NCI-H2107 (cell line): Measurements from ENCODE around the gene SEPTIN8.

Source experiments
- DNase-seq: peaks from one replicate; lab custom pipeline; 2025; lab: John Stamatoyannopoulos, UW

The SEPTIN8 gene

DNA sequence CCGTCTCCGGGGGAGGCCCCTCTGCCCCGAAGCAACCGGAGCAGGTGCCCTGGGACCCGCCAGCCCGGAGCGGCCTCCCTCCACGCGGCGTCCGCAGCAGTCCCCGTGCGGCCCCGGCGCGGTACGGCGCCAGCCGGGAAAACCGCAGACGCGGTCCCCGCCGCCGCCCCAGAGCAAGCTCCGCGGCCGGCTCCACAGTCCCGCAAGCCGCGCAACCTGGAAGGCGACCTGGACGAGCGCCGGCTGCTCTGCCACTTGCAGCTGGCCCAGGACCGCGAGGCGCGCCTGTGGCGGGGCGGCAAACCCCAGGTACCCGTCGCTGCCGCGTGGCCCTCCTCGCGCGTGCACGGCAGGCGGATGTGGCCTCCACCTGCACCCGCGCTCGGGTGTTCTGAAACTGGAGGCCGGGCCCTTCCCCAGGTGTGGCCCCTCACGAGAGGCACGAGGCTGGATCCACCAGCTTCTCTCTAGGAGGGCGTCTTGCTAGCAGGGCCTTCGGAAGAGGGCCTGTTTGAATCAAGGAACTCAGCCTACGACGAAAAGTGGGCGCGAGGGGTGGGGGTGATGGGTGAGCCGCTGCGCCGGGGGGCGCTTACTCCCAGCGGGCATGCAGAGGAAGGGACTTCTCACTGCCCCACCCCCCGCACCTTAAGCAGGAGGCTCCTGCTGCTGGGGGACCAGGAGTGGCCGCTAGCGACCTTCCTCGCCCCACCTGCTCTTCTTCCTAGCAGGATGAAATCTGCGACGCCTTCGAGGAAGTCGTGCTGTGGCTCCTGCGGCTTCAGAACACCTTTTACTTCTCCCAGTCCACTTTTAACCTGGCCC lies 29.2 kb downstream of the SEPTIN8 start:
- no peak for DNase-seq

DNA sequence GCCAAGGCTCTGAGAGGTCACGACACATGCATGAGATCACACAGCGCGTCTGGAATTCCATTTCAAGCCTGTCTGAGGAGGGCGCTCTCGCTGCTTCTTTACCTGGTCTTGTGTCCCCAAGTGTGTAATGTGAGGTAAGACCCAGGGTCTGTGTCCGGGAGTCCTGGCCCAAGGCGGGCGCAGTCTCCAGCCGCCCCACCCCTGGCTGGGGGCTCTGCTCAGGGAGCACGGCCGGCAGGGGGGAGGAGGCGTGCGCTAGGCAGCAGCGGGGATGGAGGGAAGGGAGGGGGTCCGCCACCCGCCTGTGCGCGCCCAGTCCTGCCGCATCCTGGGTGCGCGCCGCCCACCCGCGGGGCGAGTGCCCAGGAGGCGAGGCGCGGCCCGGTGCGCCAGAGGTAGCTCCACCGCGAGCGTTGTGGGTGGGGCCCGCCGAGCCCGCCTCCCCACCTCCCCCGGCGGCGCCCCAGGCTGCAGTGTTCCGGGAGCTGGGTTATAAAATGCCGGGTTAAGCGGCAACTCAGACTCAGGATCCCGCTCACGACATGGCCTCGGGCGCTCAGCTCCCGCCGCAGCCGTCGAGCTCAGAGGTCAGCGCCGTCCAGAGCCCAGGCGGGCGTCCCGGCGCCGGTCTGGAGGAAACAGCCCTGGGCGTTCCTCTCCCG lies 30.0 kb downstream of the SEPTIN8 start, which contains the start of gene CCNI2:
TSS of gene CCNI2 (plus strand) at position 473 of the 662 bp plus-strand sequence. CDS start at position 543, 70 bp downstream.
- DNase-seq: no peak

DNA sequence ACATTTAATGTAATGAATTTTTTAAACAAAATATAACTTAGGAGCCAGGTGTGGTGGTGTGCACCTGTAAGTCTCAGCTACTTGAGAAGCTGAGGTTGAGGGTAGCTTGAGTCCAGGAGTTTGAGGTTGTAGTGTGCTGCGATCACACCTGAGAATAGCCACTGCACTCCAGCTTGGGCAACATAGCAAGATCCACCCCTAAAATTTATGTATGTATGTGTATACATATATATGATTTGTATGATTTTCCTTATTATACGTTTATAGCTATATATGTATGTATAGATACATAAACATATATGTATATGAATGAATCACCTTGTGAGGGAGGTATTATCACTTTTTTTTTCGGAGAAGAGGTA lies 30.5 kb downstream of the SEPTIN8 start:
- no peak for DNase-seq

DNA sequence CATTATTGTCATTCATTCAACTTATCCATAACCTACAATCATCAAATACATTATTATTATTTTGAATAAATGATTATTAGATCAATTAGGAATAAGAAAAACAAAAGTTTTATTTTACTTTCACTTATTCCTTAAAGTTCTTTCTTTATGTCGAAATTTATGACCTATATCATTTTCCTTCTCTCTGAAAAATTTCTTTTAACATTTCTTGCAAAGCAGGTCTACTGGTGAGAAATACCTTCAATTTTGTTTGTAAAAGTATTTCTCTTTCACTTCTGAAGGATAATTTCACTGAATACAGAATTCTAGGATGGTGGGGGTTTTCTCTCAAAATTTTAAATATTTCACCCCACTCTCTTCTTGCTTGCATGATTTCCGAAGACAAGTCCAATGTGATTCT lies 32.4 kb downstream of the SEPTIN8 start:
- DNase-seq: no peak

DNA sequence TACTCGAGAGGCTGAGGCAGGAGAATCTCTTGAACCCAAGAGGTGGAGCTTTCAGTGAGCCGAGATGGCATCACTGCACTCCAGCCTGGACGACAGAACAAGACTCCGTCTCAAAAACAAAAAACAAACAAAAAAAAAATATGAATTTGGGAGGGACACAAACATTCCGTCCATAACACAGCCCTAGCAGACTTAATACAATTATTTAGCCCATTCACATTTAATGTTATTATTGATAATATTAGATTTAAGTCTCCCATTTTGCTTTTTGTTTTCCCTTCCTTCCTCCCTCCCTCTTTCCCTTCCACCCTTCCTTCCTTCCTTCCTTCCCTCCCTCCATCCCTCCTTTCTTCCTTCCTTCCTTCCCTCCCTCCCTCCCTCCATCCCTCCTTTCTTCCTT lies 34.4 kb downstream of the SEPTIN8 start:
- no peak for DNase-seq

DNA sequence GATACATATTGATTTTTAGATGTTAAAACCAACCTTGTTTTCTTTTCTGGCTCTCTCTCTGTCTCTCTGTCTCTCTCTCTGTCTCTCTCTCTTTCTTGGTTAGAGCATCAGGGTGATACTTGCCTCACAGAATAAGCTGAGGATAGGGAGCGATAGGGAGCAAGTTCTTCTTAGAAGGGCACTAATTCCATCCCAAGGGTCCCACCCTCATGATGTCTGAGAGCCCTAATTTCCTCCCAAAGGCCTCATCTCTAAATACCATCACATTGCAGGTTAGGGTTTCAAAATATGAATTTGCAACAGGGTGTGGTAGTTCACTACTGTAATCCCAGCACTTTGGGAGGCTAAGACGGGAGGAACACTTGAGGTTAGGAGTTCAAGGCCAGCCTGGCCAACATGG lies 34.9 kb downstream of the SEPTIN8 start:
- DNase-seq: no peak

DNA sequence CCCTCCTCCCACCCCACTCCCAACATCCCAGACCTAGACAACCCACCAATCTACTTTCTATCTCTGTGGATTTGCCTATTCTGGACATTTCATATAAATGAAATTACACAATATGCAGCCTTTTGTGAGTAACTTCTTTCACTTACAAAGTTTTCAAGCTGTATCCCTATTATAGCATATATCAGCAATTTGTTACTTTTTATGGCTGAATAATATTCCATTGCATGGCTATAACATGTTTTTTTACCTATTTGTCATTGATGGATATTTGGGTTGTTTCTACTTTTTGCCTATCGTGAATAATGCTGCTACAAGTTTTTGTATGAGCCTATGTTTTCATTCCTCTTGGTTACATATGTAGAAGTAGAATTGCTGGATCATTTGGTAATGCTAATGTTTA lies 37.8 kb downstream of the SEPTIN8 start:
- DNase-seq: no peak

DNA sequence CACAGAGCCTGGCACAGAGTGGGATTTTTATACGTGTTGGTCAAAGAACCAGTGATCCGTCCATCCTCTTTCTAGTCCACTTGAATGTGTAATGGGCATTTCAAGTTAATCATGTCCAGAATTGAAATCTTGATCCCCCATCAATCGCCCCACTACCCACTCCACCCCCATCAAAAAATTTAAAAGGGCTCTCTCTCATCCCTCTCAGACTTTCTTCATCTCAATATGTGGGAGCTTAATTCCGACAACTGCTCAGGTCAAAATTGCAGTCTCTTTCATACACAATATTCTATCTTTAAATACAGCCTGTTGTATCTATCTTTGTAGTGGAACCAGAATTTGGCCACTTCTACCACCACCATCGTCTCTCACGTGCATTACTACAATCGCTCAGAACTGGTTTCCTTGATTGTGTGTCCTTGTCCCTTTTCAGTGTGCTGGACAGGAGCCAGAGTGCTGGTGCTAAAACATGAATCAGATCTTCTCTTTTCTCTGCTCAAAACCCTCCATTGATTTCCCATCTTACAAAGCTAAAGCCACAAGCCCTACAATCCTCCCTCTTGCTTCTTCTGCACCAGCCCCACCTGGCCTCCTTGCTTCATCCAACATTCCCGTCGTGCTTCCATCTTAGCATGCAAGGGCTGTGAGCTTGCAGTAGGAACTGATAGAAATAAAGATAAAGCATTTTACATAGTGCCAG lies 38.9 kb downstream of the SEPTIN8 start:
- no peak for DNase-seq

DNA sequence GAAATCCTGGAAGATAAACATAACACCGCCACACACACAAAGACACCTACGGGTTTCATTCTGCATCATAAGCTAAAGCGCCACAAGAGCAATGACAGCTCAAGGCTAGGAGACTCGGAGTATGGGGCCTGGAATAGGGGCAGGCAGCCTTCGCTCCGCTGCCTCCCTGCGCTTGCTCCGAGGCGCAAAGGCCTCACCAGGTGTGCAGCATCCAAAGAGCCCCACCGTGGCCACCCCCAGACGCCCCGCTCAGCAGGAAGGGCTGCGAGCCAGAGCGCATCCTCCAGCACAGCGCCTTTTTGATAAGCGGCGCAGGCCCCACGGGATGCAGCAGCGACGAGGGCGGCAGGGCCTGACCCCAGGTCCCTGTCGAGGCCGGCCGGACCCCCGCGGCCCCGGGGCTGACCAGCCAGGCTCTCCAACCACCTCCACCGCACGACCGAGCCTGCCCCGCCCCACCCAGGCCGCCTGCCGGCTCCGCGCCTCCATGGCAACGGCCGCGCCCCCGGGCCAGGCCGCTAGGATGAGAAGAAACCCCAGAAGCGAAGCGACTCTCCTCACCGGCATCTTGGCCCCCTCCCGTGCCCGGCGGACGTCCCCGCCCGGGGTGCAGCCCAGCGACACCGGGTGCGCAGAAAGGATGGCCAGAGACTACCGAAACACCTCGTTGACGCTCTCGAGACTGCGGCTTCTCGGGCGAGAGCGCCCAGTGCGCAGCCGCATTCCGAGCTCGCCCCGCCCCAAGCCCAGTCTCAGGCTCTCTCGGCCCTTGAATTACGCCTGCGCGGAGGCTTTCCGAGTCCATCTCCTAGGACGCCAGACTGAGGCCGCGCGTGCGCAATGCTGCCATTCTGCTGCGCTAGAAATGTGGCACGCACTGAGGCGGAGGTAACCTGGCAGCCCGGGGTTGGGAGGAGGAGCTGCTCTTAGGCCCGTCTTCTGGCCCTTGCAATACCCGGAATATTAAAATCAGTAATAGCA lies 39.9 kb downstream of the SEPTIN8 start, which contains the start of gene KIF3A:
TSS of gene KIF3A (minus strand) at position 694 of the 981 bp plus-strand sequence. CDS start at position 567, 127 bp downstream.
- DNase-seq: peak; percentile 78

DNA sequence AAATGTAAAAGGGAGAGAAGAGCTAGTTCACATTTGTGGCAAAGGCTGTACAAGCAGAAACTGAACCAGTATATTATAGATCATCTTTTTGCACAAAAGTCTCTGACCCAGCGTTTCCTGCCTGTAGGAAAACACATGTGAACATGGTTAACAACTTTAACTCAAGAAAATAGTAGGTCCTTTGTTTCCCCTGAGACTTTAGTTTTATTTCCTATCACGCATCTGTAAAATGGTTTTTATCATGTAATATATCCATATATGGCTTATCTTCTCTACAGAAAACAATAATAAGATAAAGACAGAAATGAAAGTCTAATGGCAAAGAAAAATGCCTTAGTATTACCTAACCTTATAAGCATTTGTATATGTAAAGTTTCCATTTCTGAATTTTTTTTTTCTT lies 42.4 kb downstream of the SEPTIN8 start:
- DNase-seq: no peak

DNA sequence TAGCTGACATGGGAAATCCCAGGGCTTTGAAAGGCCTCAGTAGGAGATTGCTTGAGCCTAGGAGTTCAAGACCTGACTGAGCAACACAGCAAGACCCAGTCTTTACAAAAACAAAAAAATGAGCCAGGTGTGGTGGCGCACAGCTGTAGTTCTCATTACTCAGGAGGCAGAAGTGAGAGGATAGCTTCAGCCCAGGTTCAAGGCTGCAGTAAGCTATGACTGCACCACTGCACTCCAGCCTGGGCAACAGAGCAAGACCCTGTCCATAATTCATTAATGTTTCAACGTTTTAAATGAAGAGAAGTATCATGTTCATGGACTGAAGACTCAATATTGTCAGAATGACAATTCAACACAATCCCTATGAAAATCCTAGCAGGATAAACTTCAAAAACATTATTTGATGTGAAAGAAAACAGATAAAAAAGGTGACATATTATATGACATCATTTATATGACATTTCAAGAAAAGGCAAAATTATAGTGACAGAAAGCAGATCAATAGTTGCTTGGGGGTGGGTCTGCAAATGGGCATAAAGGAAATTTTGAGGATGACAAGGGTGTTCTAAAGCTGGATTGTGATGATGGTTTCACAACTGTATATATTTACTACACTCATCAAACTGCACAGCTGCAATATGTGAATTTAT lies 43.4 kb downstream of the SEPTIN8 start:
- no peak for DNase-seq

DNA sequence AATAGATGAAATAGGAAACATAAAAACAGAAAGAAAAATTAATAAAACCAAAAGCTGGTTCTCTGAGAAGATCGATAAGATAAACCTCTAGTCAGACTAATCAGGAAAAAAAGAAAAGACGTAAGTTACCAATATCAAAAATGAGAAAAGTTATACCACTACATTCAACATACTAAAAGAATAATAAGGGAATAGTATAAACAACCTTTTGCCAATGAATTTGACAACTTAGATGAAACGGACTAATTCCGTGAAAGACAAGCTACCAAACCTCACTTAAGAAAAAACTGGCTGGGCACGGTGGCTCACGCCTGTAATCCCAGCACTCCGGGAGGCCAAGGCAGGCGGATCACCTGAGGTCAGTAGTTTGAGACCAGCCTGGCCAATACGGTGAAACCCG lies 47.1 kb downstream of the SEPTIN8 start:
- DNase-seq: no peak

DNA sequence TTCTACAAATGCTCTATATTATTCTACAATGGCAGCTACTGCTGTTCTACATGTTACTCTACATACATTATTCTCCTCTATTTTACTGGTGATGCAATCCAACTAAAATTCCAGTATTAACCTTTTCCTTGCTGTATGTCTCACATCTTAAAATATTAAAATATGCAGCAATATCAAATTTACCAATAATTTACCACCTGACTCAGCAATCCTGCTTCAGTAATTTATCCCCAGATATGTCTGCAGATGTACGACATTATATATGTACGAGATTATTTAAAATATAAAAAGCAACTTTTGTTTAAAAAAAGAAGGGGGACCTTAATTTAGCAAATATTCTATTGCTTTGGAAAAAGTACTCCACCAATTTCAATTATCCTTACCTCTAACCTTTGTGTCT lies 51.3 kb downstream of the SEPTIN8 start:
- no peak for DNase-seq

DNA sequence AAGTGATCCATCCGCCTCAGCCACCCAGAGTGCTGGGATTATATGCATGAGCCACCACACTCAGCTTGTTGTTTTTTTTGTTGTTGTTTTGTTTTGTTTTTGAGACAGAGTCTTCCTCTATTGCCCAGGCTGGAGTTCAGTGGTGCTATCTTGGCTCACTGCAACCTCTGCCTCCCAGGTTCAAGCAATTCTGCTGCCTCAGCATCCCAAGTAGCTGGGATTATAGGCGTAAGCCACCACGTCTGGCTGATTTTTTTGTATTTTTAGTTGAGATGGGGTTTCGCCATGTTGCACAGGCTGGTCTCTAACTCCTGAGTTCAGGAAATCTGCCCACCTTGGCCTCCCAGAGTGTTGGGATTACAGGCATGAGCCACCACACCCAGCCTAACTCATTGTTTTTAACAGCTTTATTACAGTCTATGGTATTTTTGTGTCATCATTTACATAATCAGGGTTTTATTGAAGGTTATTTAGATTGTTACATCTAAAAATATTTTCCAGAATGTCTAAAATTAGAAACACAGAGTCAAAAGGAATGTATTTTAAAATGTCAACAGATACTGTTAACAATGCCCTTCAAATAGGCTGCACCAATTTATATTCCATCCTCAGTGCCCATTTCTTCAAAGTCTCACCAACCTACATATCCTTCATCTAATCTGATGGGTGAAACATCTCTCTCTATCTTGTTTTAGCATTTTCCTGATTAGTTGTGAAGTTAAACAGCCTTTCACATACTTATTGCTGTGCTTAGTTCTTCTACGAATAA lies 58.3 kb downstream of the SEPTIN8 start:
- no peak for DNase-seq

DNA sequence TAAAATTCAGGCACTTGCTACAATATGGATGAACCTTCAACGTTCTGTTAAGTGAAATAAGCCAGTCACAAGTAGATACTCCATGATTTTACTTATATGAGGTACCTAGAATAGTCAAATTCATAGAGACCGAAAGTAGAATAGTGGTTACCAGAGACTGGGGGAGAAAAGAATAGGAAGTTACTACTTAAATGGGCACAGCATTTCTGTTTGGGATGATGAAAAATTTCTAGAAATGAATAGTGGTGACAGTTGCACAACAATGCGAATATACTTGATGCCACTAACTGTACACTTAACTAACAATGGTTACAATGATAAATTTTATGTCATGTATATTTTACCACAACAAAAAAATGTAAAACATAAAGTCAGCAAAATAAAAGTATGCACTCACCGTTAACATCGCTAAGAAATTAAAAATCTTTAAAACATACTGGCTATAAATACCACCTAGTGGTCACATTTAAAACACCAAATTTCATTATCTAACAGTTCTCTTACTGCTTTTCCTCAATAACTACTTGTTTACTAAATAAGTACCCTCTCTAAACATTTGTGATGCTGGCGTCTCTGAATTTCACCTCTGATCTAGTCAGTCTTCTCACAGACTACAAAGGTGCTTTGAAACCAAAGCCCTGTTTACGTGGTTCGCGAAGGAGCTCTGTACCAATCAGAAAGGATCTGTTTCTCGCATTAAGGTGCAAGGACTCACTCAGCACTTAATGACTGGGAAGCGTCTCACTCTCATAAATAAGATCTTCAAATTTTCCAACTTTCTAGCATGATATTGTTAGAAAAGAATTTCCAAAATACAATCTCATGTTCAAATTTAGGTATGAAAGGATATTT lies 62.4 kb downstream of the SEPTIN8 start:
- DNase-seq: no peak

DNA sequence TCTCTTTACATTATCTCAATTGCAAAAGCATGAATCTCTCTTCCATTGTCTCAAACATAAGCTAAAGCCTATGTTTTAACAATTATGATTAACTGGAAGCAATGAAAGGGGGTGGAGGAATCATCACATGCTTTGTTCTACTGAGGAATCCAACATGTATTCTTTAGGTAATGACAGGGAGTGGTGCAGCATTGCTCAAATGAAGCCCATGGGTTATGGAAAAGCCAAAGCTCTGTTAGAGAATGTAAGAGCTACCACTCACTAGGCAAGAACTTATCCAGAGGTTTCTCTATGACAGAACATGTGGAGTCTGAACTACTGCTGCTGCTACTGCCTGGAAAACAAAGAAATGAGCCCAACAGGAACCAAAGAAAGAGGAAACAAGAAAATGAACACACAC lies 68.4 kb downstream of the SEPTIN8 start:
- DNase-seq: no peak

DNA sequence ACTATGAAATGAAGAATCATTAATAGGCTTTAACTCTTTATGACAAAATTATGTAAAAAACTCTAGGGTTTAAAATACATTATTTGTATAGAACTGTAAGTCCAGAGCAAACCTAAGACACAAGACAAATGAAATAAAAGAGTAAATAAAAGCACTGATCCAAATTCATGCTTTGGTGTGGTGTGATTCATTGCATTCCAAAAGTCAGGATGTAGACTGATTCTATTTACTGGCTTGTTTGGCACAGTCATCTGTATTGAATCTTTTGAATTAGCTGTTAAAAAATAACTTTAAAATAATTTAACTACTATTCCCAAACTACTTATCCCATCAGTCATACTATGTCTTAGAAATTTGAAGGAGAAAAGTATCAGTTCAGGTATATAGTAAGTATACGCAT lies 72.2 kb downstream of the SEPTIN8 start:
- no peak for DNase-seq
